ENCODE measurements around the gene RALGDS. TPM values are rescaled to one million over a fixed set of nuclear protein-coding genes. Genes with fewer than 3 reads are reported as not detected.

RALGDS gene
- total and polyA plus RNA-seq, 9 of the 15 experiments (the other 6 are each of a cell fraction or from before 2014, with no cell fraction given): 0.75 to 43.3 (median 27.1) TPM

DNA sequence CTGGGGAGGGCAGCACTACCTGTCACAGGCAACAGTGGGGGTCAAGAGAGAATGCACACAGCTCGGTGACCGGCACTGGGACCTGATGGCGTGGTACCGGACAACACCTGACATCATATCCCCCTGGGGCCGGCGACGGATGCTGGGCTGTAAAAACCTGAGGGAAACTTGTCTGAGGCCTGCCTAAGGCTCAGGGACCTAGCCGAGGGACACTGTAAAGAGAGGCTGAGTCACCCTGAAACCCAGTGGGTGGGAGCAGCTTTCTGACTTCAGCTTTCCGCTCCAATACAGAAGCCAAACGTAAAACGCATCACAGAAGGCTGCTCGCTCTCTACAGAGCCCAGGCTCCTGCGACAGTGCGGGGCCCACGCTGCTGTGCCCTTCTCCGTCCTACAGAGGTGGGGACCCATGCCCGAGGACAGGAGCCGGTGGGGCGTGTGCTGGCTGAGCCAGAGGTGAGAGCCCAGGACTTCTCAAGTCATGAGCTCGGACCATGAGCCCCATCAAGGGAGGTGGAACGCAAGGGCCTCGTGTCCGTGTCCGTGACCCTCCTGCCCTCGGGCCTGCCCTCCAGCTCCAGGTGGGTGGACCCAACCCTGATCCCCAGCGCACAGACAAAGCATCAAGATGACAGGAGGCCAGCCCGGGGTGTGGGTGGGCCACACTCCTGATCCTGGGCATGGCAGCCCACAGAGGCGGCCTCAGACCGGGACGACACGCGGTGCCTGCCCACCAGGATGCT is 5.3 kb downstream of the RALGDS start (continued):
- TF ChIP-seq TEAD1 (CRISPR knock-in tag; IDR thresholded peaks at IDR 0.05) (no peak), ZBTB8A (IDR thresholded peaks at IDR 0.05; ENCODE audit: partially characterized antibody) (no peak), U2AF2 (optimal IDR thresholded peaks at IDR 0.05; ENCODE audit: low read depth, low read length) (no peak), RHOXF2B (CRISPR knock-in tag; conservative IDR thresholded peaks at IDR 0.05) (no peak), PHF8 (IDR thresholded peaks at IDR 0.05; ENCODE audit: borderline replicate concordance, low read length) (peak; percentile 17; the same call in 1 of the 2 replicates), PHTF2 (CRISPR knock-in tag; IDR thresholded peaks at IDR 0.05) (no peak), TAF7 (tag; IDR thresholded peaks at IDR 0.05) (no peak), TRIM28 (IDR thresholded peaks at IDR 0.05) (no peak), HCFC1 (IDR thresholded peaks at IDR 0.05; ENCODE audit: low read depth, low read length) (no peak), PPARD (CRISPR knock-in tag; IDR thresholded peaks at IDR 0.05) (no peak), EGR1 (conservative IDR thresholded peaks at IDR 0.05) (0 out of 2 replicates have a peak, but pooled peaks have one; percentile 2), NONO (IDR thresholded peaks at IDR 0.05; ENCODE audit: low read depth in 2 of 2, low read length in 1 of 2) (no peak)
- TF ChIP-seq, protein P1, sequence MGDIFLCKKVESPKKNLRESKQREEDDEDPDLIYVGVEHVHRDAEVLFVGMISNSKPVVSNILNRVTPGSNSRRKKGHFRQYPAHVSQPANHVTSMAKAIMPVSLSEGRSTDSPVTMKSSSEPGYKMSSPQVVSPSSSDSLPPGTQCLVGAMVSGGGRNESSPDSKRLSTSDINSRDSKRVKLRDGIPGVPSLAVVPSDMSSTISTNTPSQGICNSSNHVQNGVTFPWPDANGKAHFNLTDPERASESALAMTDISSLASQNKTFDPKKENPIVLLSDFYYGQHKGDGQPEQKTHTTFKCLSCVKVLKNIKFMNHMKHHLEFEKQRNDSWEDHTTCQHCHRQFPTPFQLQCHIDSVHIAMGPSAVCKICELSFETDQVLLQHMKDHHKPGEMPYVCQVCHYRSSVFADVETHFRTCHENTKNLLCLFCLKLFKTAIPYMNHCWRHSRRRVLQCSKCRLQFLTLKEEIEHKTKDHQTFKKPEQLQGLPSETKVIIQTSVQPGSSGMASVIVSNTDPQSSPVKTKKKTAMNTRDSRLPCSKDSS (IDR thresholded peaks at IDR 0.05; ENCODE audit: low read depth, partially characterized antibody): no peak
- TF ChIP-seq, protein P2, sequence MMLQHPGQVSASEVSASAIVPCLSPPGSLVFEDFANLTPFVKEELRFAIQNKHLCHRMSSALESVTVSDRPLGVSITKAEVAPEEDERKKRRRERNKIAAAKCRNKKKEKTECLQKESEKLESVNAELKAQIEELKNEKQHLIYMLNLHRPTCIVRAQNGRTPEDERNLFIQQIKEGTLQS (IDR thresholded peaks at IDR 0.05): peak; percentile 10; the same call in 1 of the 2 replicates
- TF ChIP-seq, protein P2 (CRISPR knock-in tag; conservative IDR thresholded peaks at IDR 0.05): no peak
- TF ChIP-seq, protein P3, sequence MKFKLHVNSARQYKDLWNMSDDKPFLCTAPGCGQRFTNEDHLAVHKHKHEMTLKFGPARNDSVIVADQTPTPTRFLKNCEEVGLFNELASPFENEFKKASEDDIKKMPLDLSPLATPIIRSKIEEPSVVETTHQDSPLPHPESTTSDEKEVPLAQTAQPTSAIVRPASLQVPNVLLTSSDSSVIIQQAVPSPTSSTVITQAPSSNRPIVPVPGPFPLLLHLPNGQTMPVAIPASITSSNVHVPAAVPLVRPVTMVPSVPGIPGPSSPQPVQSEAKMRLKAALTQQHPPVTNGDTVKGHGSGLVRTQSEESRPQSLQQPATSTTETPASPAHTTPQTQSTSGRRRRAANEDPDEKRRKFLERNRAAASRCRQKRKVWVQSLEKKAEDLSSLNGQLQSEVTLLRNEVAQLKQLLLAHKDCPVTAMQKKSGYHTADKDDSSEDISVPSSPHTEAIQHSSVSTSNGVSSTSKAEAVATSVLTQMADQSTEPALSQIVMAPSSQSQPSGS (CRISPR knock-in tag; IDR thresholded peaks at IDR 0.05): no peak
- TF ChIP-seq, protein P4, sequence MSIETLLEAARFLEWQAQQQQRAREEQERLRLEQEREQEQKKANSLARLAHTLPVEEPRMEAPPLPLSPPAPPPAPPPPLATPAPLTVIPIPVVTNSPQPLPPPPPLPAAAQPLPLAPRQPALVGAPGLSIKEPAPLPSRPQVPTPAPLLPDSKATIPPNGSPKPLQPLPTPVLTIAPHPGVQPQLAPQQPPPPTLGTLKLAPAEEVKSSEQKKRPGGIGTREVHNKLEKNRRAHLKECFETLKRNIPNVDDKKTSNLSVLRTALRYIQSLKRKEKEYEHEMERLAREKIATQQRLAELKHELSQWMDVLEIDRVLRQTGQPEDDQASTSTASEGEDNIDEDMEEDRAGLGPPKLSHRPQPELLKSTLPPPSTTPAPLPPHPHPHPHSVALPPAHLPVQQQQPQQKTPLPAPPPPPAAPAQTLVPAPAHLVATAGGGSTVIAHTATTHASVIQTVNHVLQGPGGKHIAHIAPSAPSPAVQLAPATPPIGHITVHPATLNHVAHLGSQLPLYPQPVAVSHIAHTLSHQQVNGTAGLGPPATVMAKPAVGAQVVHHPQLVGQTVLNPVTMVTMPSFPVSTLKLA (conservative IDR thresholded peaks at IDR 0.05): no peak
